HL-60 (cell line): ENCODE measurements around the gene ZNF423.

Source experiments
- CTCF ChIP-seq: IDR thresholded peaks from one replicate; pipeline ENCODE4 v1.5.1; 2011; ENCODE audit warnings: low read length, control low read depth, inconsistent platforms; ENCODE audit not compliant: insufficient read depth
- POLR2AphosphoS5 ChIP-seq: IDR thresholded peaks from 2 replicates; pipeline ENCODE4 v1.6.1; 2012; ENCODE audit warnings: low read depth
- SPI1 ChIP-seq: IDR thresholded peaks from 2 replicates; pipeline ENCODE4 v1.6.1; 2012; ENCODE audit warnings: low read depth, mild to moderate bottlenecking, borderline replicate concordance

- TF ChIP-seq CTCF (no peak), SPI1 (no peak), POLR2AphosphoS5 (no peak)
These were observed 217.8 kb downstream of the ZNF423 start for GRCh38 chr16:49637933-49638672.
